Thoracic aorta (tissue), 2 donors: ENCODE results near the gene ATP2C2. TPM values are rescaled to one million over a fixed set of nuclear protein-coding genes. Genes with fewer than 3 reads are reported as not detected.

ENCODE experiments used
- ATAC-seq: fragments of 150-250 bp; one replicate; pipeline ENCODE4 v1.8.0; 2017; ENCODE audit warnings: low read depth; ENCODE audit not compliant: insufficient number of reproducible peaks, low FRiP score
- DNase-seq: peaks from one replicate; pipeline ENCODE4 v3.0.0-alpha.2; 2020; ENCODE audit warnings: low spot score
- H3K27ac ChIP-seq, 2 donors: fragments of 200-600 bp; sonication (generic); 1 replicate in 1 of 2; 2 replicates in 1 of 2; pipeline ENCODE4 v1.5.1; 2016; ENCODE audit warnings: mild to moderate bottlenecking in 2 of 2, moderate library complexity in 2 of 2
- H3K27me3 ChIP-seq: fragments of 200-600 bp; sonication (generic); replicated peaks from 2 replicates; pipeline ENCODE4 v1.6.0; 2016; ENCODE audit warnings: mild to moderate bottlenecking; ENCODE audit not compliant: insufficient read depth
- H3K36me3 ChIP-seq: fragments of 200-600 bp; sonication (generic); one replicate; pipeline ENCODE4 v1.5.1; 2016
- H3K4me1 ChIP-seq, 2 donors: fragments of 200-600 bp; sonication (generic); 1 replicate in 1 of 2; 2 replicates in 1 of 2; pipeline versions ENCODE4 v1.5.1 to v1.6.0; 2016; ENCODE audit warnings: low read depth in 2 of 2, mild to moderate bottlenecking in 1 of 2; ENCODE audit not compliant: control insufficient read depth in 1 of 2
- H3K4me3 ChIP-seq: fragments of 200-600 bp; sonication (generic); 2 replicates; pipeline ENCODE4 v1.5.1; 2016; ENCODE audit warnings: mild to moderate bottlenecking
- H3K9me3 ChIP-seq: fragments of 200-600 bp; sonication (generic); 2 replicates; pipeline ENCODE4 v1.5.1; 2016
- CTCF ChIP-seq: fragments of 200-600 bp; sonication (generic); IDR thresholded peaks from one replicate; pipeline ENCODE4 v1.5.1; 2019; ENCODE audit warnings: antibody characterized with exemption
- total RNA-seq, 2 donors: library from RNA; depleted of rRNA; stranded (reverse); fragments of >200 nt; gene quantifications; one replicate each; pipeline versions ENCODE4 v1.1.0 to v1.2.3, GENCODE V29; 2016

ATP2C2 gene
- total RNA-seq, 2 donors from 2014 or later, result 0.28 to 0.54 TPM

GRCh38 chr16:84464116-84464515 lies 95.8 kb downstream of the ATP2C2 start:
- Histone ChIP-seq H3K27ac (no peak overlapping the region), H3K4me3 (no peak overlapping the region), H3K4me1 (no peaks in the 10 kb centered on the region), H3K27me3 (no peaks in the 10 kb centered on the region), H3K9me3 (peaks cover 10% of the 10 kb centered on the region), H3K36me3 (peaks cover 21% of the 10 kb centered on the region)
- no peak for ATAC-seq
- DNase-seq, result no peak
- TF ChIP-seq CTCF, result no peak

DNA sequence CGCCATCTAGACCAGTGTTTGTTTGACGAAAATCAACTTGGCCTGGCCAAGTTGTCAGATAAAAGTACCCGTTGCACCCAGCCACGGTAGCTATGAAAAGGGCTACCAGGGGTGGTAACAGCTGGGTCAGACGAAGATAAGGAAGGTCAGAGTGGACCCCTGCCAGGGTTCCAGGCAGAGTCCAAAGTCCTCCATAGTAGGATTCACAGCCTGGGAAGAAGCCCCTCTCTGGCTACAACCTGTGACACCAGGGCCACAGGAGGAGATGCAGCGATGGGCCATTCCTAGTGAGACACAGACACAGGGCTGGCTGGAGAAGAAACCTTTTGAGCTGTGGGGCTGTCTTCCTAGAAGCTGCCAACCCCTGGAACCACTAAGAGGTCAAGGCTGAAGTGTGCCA lies 96.8 kb downstream of the ATP2C2 start:
- H3K4me1 ChIP-seq, result no peaks in the 10 kb centered on the region
- no peaks in the 10 kb centered on the region for H3K27me3 ChIP-seq
- H3K9me3 ChIP-seq, result peaks cover 10% of the 10 kb centered on the region
- ATAC-seq (no peak), DNase-seq (no peak)
- H3K27ac ChIP-seq, result no peak overlapping the region
- TF ChIP-seq CTCF, result no peak
- peaks cover 21% of the 10 kb centered on the region for H3K36me3 ChIP-seq
- H3K4me3 ChIP-seq, result no peak overlapping the region

- no peak for TF ChIP-seq CTCF
- H3K36me3 ChIP-seq, result peaks cover 21% of the 10 kb centered on the region
- no peak overlapping the region for H3K4me3 ChIP-seq
- no peak overlapping the region for H3K27ac ChIP-seq
- DNase-seq (no peak), ATAC-seq (no peak)
- no peaks in the 10 kb centered on the region for H3K27me3 ChIP-seq
- no peaks in the 10 kb centered on the region for H3K4me1 ChIP-seq
- peaks cover 10% of the 10 kb centered on the region for H3K9me3 ChIP-seq
Observed at GRCh38 chr16:84466692-84467091, 98.4 kb downstream of the ATP2C2 start.

- no peaks in the 10 kb centered on the region for H3K4me1 ChIP-seq
- H3K27ac ChIP-seq, result no peak overlapping the region
- no peak for TF ChIP-seq CTCF
- peaks cover 21% of the 10 kb centered on the region for H3K36me3 ChIP-seq
- H3K4me3 ChIP-seq, result no peak overlapping the region
- ATAC-seq (no peak), DNase-seq (no peak)
- H3K27me3 ChIP-seq, result no peaks in the 10 kb centered on the region
- H3K9me3 ChIP-seq, result peaks cover 10% of the 10 kb centered on the region
Observed at GRCh38 chr16:84467256-84467655, 98.9 kb downstream of the ATP2C2 start.

DNA sequence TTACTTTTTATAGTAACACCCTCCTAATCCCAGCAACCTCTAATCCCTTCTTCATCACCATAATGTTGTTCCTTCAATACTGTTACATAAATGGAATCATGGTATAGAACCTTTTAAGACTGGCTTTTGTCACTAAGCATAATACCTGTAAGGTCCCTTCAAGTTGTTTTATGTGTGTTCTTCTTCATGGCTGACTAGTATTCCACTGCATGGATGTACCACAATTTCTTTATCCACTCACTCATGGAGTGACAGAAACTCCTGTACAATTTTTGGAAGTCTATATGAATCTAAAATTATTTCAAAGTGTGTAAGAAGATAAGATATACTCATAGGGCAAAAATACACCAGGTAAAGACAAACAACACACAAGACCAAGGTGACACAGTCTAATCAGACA lies 99.4 kb downstream of the ATP2C2 start:
- Histone ChIP-seq H3K27me3 (no peaks in the 10 kb centered on the region), H3K36me3 (peaks cover 21% of the 10 kb centered on the region), H3K4me1 (no peaks in the 10 kb centered on the region), H3K4me3 (no peak overlapping the region), H3K9me3 (peaks cover 10% of the 10 kb centered on the region), H3K27ac (no peak overlapping the region)
- DNase-seq (no peak), ATAC-seq (no peak)
- no peak for TF ChIP-seq CTCF
